Liver (tissue), 9 donors: Measurements from ENCODE around the gene ELF1. TPM values are rescaled to one million over a fixed set of nuclear protein-coding genes. Genes with fewer than 3 reads are reported as not detected.

Experiments used
- DNase-seq: peaks from one replicate; pipeline ENCODE4 v3.0.0-alpha.2; 2017; ENCODE audit warnings: low spot score
- H3K27ac ChIP-seq, 2 donors: one replicate each; pipeline ENCODE4 v1.7.0; 2013; ENCODE audit warnings: inconsistent platforms in 2 of 2, low read length in 2 of 2, control low read depth in 1 of 2, low read depth in 1 of 2, mild to moderate bottlenecking in 1 of 2
- H3K27me3 ChIP-seq, 4 donors: one replicate each; pipeline versions ENCODE4 v1.6.1 to v1.7.0; 2013; ENCODE audit warnings: low read length in 3 of 4, inconsistent platforms in 1 of 4, mild to moderate bottlenecking in 1 of 4, moderate library complexity in 1 of 4; ENCODE audit not compliant: control insufficient read depth in 4 of 4, insufficient read depth in 4 of 4
- H3K36me3 ChIP-seq, 4 donors: one replicate each; pipeline versions ENCODE4 v1.6.1 to v1.7.0; 2013; ENCODE audit warnings: low read length in 3 of 4, mild to moderate bottlenecking in 3 of 4, low read depth in 1 of 4, moderate library complexity in 1 of 4; ENCODE audit not compliant: control insufficient read depth in 4 of 4, insufficient read depth in 3 of 4
- H3K4me1 ChIP-seq, 4 donors: one replicate each; pipeline versions ENCODE4 v1.6.1 to v1.7.0; 2013; ENCODE audit warnings: low read length in 3 of 4, mild to moderate bottlenecking in 3 of 4, moderate library complexity in 1 of 4; ENCODE audit not compliant: control insufficient read depth in 4 of 4, insufficient read depth in 4 of 4
- H3K4me3 ChIP-seq, 3 donors: one replicate each; pipeline versions ENCODE4 v1.6.1 to v1.7.0; 2013; ENCODE audit warnings: low read length in 3 of 3, control low read depth in 1 of 3, low read depth in 1 of 3, mild to moderate bottlenecking in 1 of 3
- H3K9ac ChIP-seq, 2 donors: one replicate each; pipeline ENCODE4 v1.7.0; 2013; ENCODE audit warnings: low read length in 2 of 2, mild to moderate bottlenecking in 2 of 2, moderate library complexity in 2 of 2, control low read depth in 1 of 2, low read depth in 1 of 2
- H3K9me3 ChIP-seq, 4 donors: one replicate each; pipeline versions ENCODE4 v1.6.1 to v1.7.0; 2013; ENCODE audit warnings: low read length in 3 of 4; ENCODE audit not compliant: control insufficient read depth in 4 of 4
- ATF3 ChIP-seq: IDR thresholded peaks from 2 replicates; pipeline ENCODE4 v1.6.1; 2016; ENCODE audit warnings: antibody characterized with exemption
- EGR1 ChIP-seq, 2 donors: IDR thresholded peaks; 2 replicates each; pipeline ENCODE4 v1.6.1; 2016 to 2018; ENCODE audit warnings: antibody characterized with exemption in 2 of 2, low read depth in 2 of 2
- FOXA1 ChIP-seq: IDR thresholded peaks from 2 replicates; pipeline ENCODE4 v1.6.1; 2016; ENCODE audit warnings: antibody characterized with exemption
- FOXA2 ChIP-seq: IDR thresholded peaks from 2 replicates; pipeline ENCODE4 v1.6.1; 2016; ENCODE audit warnings: antibody characterized with exemption
- GABPA ChIP-seq, 2 donors: IDR thresholded peaks in 1 of 2; conservative IDR thresholded peaks in 1 of 2; 2 replicates each; pipeline ENCODE4 v1.6.1; 2016; ENCODE audit warnings: antibody characterized with exemption in 2 of 2, mild to moderate bottlenecking in 1 of 2, moderate library complexity in 1 of 2
- HNF4A ChIP-seq, 2 donors: conservative IDR thresholded peaks; 2 replicates each; pipeline ENCODE4 v1.6.1; 2016; ENCODE audit warnings: antibody characterized with exemption in 2 of 2, mild to moderate bottlenecking in 2 of 2
- HNF4G ChIP-seq: IDR thresholded peaks from 2 replicates; pipeline ENCODE4 v1.6.1; 2016; ENCODE audit warnings: antibody characterized with exemption
- JUND ChIP-seq, 2 donors: IDR thresholded peaks; 2 replicates each; pipeline ENCODE4 v1.6.1; 2016; ENCODE audit warnings: antibody characterized with exemption in 2 of 2
- MAX ChIP-seq: IDR thresholded peaks from 2 replicates; pipeline ENCODE4 v1.6.1; 2016; ENCODE audit warnings: antibody characterized with exemption
- NR2F2 ChIP-seq: IDR thresholded peaks from 2 replicates; pipeline ENCODE4 v1.6.1; 2016; ENCODE audit warnings: antibody characterized with exemption
- RAD21 ChIP-seq, 2 donors: IDR thresholded peaks; 2 replicates each; pipeline ENCODE4 v1.6.1; 2016; ENCODE audit warnings: antibody characterized with exemption in 2 of 2, mild to moderate bottlenecking in 2 of 2
- REST ChIP-seq: IDR thresholded peaks from 2 replicates; pipeline ENCODE4 v1.6.1; 2016; ENCODE audit warnings: antibody characterized with exemption, mild to moderate bottlenecking
- RXRA ChIP-seq, 2 donors: IDR thresholded peaks; 2 replicates each; pipeline ENCODE4 v1.6.1; 2017 to 2018; ENCODE audit warnings: antibody characterized with exemption in 2 of 2, mild to moderate bottlenecking in 1 of 2
- SP1 ChIP-seq: IDR thresholded peaks from 2 replicates; pipeline ENCODE4 v1.6.1; 2018; ENCODE audit warnings: antibody characterized with exemption, mild to moderate bottlenecking
- TAF1 ChIP-seq: conservative IDR thresholded peaks from 2 replicates; pipeline ENCODE4 v1.6.1; 2016; ENCODE audit warnings: antibody characterized with exemption, mild to moderate bottlenecking
- YY1 ChIP-seq: IDR thresholded peaks from 2 replicates; pipeline ENCODE4 v1.6.1; 2016; ENCODE audit warnings: antibody characterized with exemption, mild to moderate bottlenecking
- WGBS: extraction: QIAGEN DNeasy Blood & Tissue Kit; methylation state at CpG from one replicate; pipeline ENCODE4 v1.1.7; 2013; 5-methylcytosine and 5-hydroxymethylcytosine counted together
- polyA plus RNA-seq, 2 donors: library from polyadenylated mRNA; stranded (reverse) in 1 of 2; unstranded in 1 of 2; fragments of 200-250 nt in 1 of 2; fragments of >200 nt in 1 of 2; fragmentation: Nextera tagmentation in 1 of 2; extraction: Ambion mirVana in 1 of 2; gene quantifications; one replicate each; pipeline versions ENCODE4 v1.2.1 to v1.2.3, GENCODE V29; 2013 to 2015
- total RNA-seq, 2 donors: library from RNA; depleted of rRNA; stranded (reverse); fragments of >200 nt; gene quantifications; one replicate each; pipeline ENCODE4 v1.2.3, GENCODE V29; 2014
- TF ChIP-seq, protein P1 (sequence below): IDR thresholded peaks from 2 replicates; pipeline ENCODE4 v1.6.1; 2016; ENCODE audit warnings: antibody characterized with exemption
- TF ChIP-seq, protein P2 (sequence below): fragments of 150-350 bp; IDR thresholded peaks from 2 replicates; pipeline ENCODE4 v1.5.1; 2017; ENCODE audit warnings: improper control_type of control experiment, low read depth, low read length; ENCODE audit not compliant: missing input control
- donor health status: healthy.
- donor health status: healthy.
- donor health status: healthy.
- donor health status: healthy.
- donor health status: healthy.

ELF1 gene
- total and polyA plus RNA-seq, 4 donors, result 15.3 to 57.2 (median 26.5) TPM

DNA sequence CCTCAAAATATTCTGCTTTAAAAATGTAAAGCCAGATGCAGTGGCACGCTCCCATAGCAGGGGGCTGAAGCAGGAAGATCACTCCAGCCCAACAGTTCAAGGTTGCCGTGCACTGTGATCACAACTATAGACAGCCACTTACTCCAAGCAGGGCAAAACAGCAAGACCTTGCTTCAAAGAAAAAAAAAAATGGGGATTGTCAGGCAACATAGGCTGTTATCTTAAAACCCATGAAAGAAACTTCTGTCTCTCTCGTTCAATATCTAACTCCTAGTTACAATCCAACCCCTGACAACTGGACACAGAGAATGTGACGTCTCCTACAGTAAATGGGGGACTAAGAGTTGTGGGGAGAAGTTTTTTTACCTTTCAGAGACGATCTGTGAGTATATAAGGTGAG lies 17.4 kb downstream of the ELF1 start:
- no peaks in the 10 kb centered on the region for H3K9me3 ChIP-seq
- H3K9ac ChIP-seq, result no peak overlapping the region
- H3K27ac ChIP-seq, result no peak overlapping the region
- H3K36me3 ChIP-seq, result peaks cover 0 to 3% (median 0%) of the 10 kb centered on the region in 4 donors
- H3K4me1 ChIP-seq, result peaks cover 2 to 6% (median 5%) of the 10 kb centered on the region in 4 donors
- no peak for DNase-seq
- H3K4me3 ChIP-seq, result no peak overlapping the region
- 85% methylated on average over 5 of the region's 5 CpGs for whole genome bisulfite sequencing
- H3K27me3 ChIP-seq, result no peaks in the 10 kb centered on the region
- TF ChIP-seq GABPA (IDR thresholded peaks at IDR 0.05 in 1 of 2, conservative IDR thresholded peaks at IDR 0.05 in 1 of 2) (no peak), FOXA2 (no peak), JUND (IDR thresholded peaks at IDR 0.05) (no peak), RXRA (IDR thresholded peaks at IDR 0.05) (no peak), TAF1 (no peak), EGR1 (IDR thresholded peaks at IDR 0.05; ENCODE audit: low read depth in 2 of 2) (no peak), SP1 (no peak), ATF3 (no peak), MAX (no peak), REST (no peak), HNF4G (no peak), YY1 (no peak), HNF4A (conservative IDR thresholded peaks at IDR 0.05) (no peak), NR2F2 (no peak), FOXA1 (no peak), RAD21 (IDR thresholded peaks at IDR 0.05) (no peak)
- TF ChIP-seq, protein P1, sequence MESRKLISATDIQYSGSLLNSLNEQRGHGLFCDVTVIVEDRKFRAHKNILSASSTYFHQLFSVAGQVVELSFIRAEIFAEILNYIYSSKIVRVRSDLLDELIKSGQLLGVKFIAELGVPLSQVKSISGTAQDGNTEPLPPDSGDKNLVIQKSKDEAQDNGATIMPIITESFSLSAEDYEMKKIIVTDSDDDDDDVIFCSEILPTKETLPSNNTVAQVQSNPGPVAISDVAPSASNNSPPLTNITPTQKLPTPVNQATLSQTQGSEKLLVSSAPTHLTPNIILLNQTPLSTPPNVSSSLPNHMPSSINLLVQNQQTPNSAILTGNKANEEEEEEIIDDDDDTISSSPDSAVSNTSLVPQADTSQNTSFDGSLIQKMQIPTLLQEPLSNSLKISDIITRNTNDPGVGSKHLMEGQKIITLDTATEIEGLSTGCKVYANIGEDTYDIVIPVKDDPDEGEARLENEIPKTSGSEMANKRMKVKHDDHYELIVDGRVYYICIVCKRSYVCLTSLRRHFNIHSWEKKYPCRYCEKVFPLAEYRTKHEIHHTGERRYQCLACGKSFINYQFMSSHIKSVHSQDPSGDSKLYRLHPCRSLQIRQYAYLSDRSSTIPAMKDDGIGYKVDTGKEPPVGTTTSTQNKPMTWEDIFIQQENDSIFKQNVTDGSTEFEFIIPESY, result no peak
- TF ChIP-seq, protein P2, sequence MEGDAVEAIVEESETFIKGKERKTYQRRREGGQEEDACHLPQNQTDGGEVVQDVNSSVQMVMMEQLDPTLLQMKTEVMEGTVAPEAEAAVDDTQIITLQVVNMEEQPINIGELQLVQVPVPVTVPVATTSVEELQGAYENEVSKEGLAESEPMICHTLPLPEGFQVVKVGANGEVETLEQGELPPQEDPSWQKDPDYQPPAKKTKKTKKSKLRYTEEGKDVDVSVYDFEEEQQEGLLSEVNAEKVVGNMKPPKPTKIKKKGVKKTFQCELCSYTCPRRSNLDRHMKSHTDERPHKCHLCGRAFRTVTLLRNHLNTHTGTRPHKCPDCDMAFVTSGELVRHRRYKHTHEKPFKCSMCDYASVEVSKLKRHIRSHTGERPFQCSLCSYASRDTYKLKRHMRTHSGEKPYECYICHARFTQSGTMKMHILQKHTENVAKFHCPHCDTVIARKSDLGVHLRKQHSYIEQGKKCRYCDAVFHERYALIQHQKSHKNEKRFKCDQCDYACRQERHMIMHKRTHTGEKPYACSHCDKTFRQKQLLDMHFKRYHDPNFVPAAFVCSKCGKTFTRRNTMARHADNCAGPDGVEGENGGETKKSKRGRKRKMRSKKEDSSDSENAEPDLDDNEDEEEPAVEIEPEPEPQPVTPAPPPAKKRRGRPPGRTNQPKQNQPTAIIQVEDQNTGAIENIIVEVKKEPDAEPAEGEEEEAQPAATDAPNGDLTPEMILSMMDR, result no peak

DNA sequence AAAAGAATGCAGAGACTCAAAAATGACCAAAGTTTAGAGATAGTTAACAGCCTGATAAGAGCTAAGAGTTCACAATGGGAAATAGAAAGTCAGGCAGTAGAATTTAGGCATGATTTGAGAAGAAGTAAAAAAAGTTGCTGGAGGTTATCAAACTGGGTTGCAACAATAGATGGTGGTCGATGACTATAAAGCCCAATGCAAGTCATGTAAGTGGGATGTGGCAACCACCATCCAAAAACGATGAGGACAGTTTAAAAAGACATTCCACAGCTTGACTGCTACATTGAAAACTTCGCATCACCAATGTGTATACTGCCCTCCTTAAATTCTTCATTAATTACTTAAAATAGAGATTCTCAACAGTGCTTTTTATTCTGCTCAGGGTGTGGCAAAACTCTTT lies 19.7 kb downstream of the ELF1 start:
- Histone ChIP-seq H3K4me1 (peaks cover 5 to 15% (median 8%) of the 10 kb centered on the region in 4 donors), H3K27ac (no peak overlapping the region), H3K27me3 (no peaks in the 10 kb centered on the region), H3K9ac (no peak overlapping the region), H3K36me3 (peaks cover 0 to 3% (median 0%) of the 10 kb centered on the region in 4 donors), H3K9me3 (no peaks in the 10 kb centered on the region), H3K4me3 (no peak overlapping the region)
- TF ChIP-seq YY1 (no peak), MAX (no peak), HNF4G (no peak), FOXA1 (no peak), GABPA (IDR thresholded peaks at IDR 0.05 in 1 of 2, conservative IDR thresholded peaks at IDR 0.05 in 1 of 2) (no peak)
- WGBS, result 70% methylated on average over 3 of the region's 3 CpGs
- no peak for DNase-seq
